Thyroid gland (tissue), 4 donors: ENCODE results near the gene LCE1A.

Experiments used
- CTCF ChIP-seq, 6 experiments: fragments of 200-600 bp in 3 of 6; fragments of 450-650 bp in 3 of 6; sonication (generic) in 3 of 6; IDR thresholded peaks; one replicate each; pipeline ENCODE4 v1.5.1; 2016 to 2019; ENCODE audit warnings: antibody characterized with exemption in 6 of 6, mild to moderate bottlenecking in 2 of 6, inconsistent platforms in 1 of 6, moderate library complexity in 1 of 6
- POLR2A ChIP-seq, 2 donors: fragments of 450-650 bp; IDR thresholded peaks; one replicate each; pipeline ENCODE4 v1.6.1; 2017; ENCODE audit warnings: antibody characterized with exemption in 2 of 2, mild to moderate bottlenecking in 2 of 2, moderate library complexity in 1 of 2

DNA sequence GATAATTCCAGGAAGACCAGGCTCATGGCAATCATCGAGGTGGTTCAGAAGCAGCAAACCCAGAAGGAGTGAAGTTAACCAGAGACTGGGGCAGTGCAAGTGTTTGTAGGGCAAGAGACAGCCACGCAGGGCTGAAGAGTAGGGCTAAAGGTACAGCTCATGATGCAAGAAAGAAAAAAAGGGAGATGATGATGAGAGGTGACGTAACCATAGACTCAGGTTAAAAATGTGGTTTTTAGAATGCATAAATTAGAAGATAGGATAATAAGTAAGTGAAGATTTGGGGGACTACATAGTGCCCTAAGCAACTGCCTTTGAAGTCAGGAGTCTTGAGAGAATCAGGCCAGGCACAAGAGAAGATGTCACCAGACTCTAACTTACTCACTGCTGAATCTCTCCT lies 32.9 kb downstream of the LCE1A start:
- no peak for TF ChIP-seq CTCF (IDR thresholded peaks at IDR 0.05)
- no peak for TF ChIP-seq POLR2A (IDR thresholded peaks at IDR 0.05)
